Tibial nerve (tissue), 4 donors: Measurements from ENCODE around the gene FAM216A.

Experiments used
- EP300 ChIP-seq, 2 donors: sonication (generic); formaldehyde crosslinking; IDR thresholded peaks; one replicate each; pipeline ENCODE4 v1.6.1; 2017; ENCODE audit warnings: antibody characterized with exemption in 2 of 2, mild to moderate bottlenecking in 1 of 2
- POLR2A ChIP-seq, 2 donors: fragments of 450-650 bp; IDR thresholded peaks; one replicate each; pipeline ENCODE4 v1.6.1; 2017; ENCODE audit warnings: antibody characterized with exemption in 2 of 2, mild to moderate bottlenecking in 2 of 2, moderate library complexity in 2 of 2
- TF ChIP-seq, protein P1 (sequence below), 5 experiments: fragments of 200-600 bp in 3 of 5; fragments of 450-650 bp in 2 of 5; sonication (generic) in 3 of 5; IDR thresholded peaks; one replicate each; pipeline ENCODE4 v1.5.1; 2016 to 2019; ENCODE audit warnings: antibody characterized with exemption in 5 of 5, mild to moderate bottlenecking in 3 of 5, moderate library complexity in 2 of 5

DNA sequence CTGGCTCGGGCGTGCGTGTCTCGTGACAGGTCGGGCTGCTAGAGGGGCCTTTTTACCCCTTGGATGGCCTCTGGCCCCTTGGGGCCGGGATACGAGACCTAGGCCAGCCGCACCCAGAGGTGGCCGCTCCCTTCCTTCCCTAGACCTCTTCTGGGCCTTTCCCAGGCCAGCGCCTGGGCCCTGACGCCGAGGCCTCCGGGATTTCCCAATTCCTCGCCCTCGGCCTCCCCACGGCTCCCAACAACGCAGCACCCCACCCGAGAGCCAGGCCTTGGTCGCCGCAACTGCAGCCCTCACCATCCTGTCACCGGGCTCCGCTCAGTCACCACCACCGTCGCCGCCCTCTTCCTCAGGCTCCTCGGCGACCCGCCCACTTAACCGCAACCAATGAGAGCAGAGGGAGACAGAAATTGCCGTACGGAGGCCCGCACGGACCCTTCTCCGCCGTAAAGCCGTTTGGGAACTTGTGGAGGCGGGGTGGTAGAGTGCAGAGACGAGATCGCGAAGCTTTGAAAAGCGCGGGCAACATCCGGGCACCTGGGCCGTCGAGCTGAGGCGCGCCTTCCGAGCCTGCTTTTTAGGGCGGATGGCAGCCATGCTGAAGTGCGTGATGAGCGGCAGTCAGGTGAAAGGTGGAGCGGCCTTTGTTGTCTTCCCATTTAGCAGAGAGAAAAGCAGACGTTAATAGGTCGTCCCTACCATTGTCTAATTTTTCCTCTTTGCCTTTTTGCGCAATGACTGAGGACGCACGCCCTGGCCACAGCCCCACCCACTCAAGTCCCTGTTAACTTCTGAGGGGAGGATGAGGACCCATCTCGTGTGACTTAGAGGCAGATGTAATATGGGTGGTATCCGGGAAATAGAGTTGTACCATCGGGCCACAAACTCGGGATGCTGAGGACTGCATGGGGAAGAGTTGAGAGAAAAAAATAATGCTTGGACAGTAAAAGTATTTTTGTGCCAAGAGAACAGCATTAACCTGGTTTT, 33.4 kb downstream of the FAM216A start, which contains the start of the genes RAD9B and VPS29:
- TF ChIP-seq, protein P1, sequence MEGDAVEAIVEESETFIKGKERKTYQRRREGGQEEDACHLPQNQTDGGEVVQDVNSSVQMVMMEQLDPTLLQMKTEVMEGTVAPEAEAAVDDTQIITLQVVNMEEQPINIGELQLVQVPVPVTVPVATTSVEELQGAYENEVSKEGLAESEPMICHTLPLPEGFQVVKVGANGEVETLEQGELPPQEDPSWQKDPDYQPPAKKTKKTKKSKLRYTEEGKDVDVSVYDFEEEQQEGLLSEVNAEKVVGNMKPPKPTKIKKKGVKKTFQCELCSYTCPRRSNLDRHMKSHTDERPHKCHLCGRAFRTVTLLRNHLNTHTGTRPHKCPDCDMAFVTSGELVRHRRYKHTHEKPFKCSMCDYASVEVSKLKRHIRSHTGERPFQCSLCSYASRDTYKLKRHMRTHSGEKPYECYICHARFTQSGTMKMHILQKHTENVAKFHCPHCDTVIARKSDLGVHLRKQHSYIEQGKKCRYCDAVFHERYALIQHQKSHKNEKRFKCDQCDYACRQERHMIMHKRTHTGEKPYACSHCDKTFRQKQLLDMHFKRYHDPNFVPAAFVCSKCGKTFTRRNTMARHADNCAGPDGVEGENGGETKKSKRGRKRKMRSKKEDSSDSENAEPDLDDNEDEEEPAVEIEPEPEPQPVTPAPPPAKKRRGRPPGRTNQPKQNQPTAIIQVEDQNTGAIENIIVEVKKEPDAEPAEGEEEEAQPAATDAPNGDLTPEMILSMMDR (IDR thresholded peaks at IDR 0.05), result peak in 1 of 5 experiments; percentile 51
- TF ChIP-seq POLR2A (IDR thresholded peaks at IDR 0.05) (peak; percentile 76 to 89), EP300 (IDR thresholded peaks at IDR 0.05) (peak; percentile 94 to 98)
